LNCaP clone FGC (cell line): ENCODE data around the gene SYDE1.
A peak's percentile ranks its signal among the peaks of the same experiment; 100 is the strongest.
"Not testable (repeated sequence)": the region's sequence is repeated elsewhere in the genome, so short reads cannot be mapped to it uniquely, and the experiment has no call there.

Experiments used
- DNase-seq: peaks from one replicate; pipeline ENCODE4 v3.0.0-alpha.2; 2011; ENCODE audit warnings: low read depth
- H3K4me3 ChIP-seq: 2 replicates; pipeline ENCODE4 v1.5.1; 2011; ENCODE audit warnings: mild to moderate bottlenecking, low read depth, low read length, control low read depth
- CTCF ChIP-seq: IDR thresholded peaks from 2 replicates; pipeline ENCODE4 v1.5.1; 2012; ENCODE audit warnings: mild to moderate bottlenecking; ENCODE audit not compliant: control insufficient read depth, insufficient read depth; ENCODE audit errors: extremely low read depth

SYDE1 gene

GRCh38 chr19:15081911-15082310 lies 25.3 kb upstream of the SYDE1 start, which contains the start of gene OR1I1:
TSS of gene OR1I1 (plus strand) at chr19:15082211. CDS start at chr19:15087066, 4,855 bp downstream.
- TF ChIP-seq CTCF: no peak
- no peak for DNase-seq
- H3K4me3 ChIP-seq: no peak within 1 kb of the TSS

DNA sequence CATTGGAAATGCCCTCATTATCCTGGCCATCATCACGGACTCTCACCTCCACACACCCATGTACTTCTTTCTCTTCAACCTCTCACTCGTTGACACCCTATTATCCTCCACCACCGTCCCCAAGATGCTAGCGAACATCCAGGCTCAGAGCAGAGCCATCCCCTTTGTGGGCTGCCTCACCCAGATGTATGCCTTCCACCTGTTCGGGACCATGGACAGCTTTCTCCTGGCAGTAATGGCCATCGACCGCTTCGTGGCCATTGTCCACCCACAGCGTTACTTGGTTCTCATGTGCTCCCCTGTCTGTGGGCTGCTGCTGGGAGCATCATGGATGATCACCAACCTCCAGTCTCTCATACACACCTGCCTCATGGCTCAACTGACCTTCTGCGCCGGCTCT lies 20.0 kb upstream of the SYDE1 start:
- H3K4me3 ChIP-seq: no peak overlapping the region
- no peak for DNase-seq
- TF ChIP-seq CTCF: no peak

DNA sequence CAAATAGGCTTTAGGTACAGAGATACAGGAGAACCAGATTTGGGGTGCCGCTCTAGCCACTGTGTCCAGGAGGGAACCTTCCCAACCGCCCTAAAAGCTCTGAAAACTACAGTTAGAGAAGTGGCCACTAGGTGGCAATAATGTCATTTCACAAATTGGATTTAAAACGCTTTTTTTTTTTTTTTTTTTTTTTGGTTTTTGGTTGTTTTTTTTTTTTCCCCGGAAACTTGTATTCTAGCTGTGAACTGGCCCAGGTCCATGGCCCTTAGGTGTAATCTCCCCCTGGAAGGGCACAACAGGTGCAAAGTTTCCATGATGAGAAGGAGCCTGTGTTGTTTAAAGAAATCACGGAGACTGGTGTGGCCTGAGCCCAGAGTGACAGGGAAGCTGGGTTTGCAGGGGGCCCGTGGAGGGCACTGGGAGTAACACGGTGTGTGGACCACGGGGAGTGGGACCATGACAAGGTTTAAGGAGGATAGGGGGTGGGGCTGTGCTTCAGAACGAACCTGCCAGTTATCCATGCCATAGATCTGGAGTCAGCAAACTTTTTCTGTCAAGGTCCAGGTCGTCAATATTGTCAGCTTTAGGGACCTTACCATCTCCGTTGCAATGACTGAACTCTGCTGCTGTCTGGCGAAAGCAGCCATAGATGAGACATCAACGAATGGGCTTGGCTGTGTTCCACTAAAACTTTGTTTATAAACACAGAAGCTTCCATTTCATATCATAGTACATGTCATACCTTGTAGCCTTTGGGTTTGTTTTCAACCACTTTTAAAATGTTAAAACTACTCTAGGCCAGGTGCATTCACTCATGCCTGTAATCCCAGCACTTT lies 15.1 kb upstream of the SYDE1 start:
- TF ChIP-seq CTCF: peak; percentile 55
- no peak overlapping the region for H3K4me3 ChIP-seq
- DNase-seq: peak; percentile 38

GRCh38 chr19:15093001-15093400 lies 14.2 kb upstream of the SYDE1 start:
- DNase-seq: no peak
- H3K4me3 ChIP-seq: no peak overlapping the region
- no peak for TF ChIP-seq CTCF

DNA sequence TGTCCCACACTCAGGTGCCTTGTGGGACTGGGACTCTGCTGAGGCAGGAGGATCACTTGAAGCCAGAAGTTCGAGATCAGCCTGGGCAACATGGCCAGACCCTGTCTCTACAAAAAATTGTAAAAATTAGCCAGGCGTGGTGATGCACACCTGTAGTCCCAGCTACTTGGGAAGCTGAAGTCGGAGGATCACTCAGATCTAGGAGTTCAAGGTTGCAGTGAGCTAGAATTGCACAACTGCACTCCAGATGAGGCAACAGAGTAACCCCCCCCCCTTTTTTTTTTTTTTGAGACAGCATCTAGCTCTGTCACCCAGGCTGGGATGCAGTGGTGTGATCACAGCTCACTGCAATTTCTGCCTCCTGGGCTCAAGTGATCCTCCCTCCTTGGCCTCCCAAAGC lies 11.0 kb upstream of the SYDE1 start:
- TF ChIP-seq CTCF: no peak
- no peak for DNase-seq
- no peak overlapping the region for H3K4me3 ChIP-seq

- H3K4me3 ChIP-seq, DNase-seq: not testable (repeated sequence)
These were observed 9.2 kb upstream of the SYDE1 start for GRCh38 chr19:15097980-15098379.

- no peak for TF ChIP-seq CTCF
- DNase-seq: no peak
- H3K4me3 ChIP-seq: no peak overlapping the region
These were observed 8.7 kb upstream of the SYDE1 start for GRCh38 chr19:15098460-15098859.
